ENCODE measurements around the gene NPEPL1. TPM values are rescaled to one million over a fixed set of nuclear protein-coding genes. Genes with fewer than 3 reads are reported as not detected.

NPEPL1 gene
- total and polyA plus RNA-seq, 3 experiments from 2014 or later = 6.8 to 18.6 (median 15.3) TPM

DNA sequence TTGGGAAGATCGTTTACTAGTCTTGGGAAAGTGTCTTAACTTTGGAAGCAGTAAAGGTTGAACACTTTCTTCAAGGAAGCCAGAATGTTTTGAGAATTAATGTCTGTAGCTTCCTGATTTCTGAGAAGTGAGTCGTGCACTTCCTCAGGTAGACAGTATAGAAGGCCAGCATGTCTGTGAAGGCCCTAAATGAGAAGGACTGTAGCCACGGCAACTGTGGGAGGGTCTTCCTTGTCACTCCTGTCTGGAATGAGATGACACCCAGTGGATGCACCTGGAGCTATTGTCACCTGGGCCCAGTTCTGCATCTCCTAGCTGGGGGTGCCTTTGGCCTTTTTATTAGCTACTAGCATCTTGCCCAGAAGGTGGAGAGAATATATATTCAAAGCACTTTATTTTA is 32.8 kb upstream of the NPEPL1 start:
- Mint-ChIP-seq H3K36me3 (peaks cover 0 to 45% (median 0%) of the 10 kb centered on the region in 3 donors), H3K4me3 (peak overlapping the region; percentile 13 to 78 (median 67)), H3K9me3 (no peaks in the 10 kb centered on the region), H3K27ac (peak overlapping the region; percentile 71 to 99 (median 96)), H3K27me3 (no peaks in the 10 kb centered on the region), H3K4me1 (peaks cover 73 to 94% (median 93%) of the 10 kb centered on the region in 3 donors)
- ChIA-PET POLR2A (interaction anchor here (0.9 to 3.0 kb wide), 2 partner anchors 9 kb away, joined by 3 to 17 read pairs; partner anchors contain the start of gene STX16), CTCF (interaction anchor here (3.6 kb wide), 1 partner anchor 10 kb away, joined by 30 read pairs; the partner anchor contains the start of gene STX16)
- no peaks in the 10 kb centered on the region for H3K36me3 ChIP-seq (ENCODE audit: insufficient read depth, low read length)
- peak overlapping the region; percentile 40 for H3K4me3 ChIP-seq (ENCODE audit: low read length)
- DNase-seq = peak in 1 of 5 donors; percentile 8
- H3K9me3 ChIP-seq (ENCODE audit: low read length) = no peaks in the 10 kb centered on the region
- peak overlapping the region; percentile 21 for H3K27ac ChIP-seq (ENCODE audit: low read depth, low read length)
- H3K27me3 ChIP-seq (ENCODE audit: insufficient read depth, low read length, poor library complexity, severe bottlenecking) = no peaks in the 10 kb centered on the region
- peaks cover 89% of the 10 kb centered on the region for H3K4me1 ChIP-seq (ENCODE audit: insufficient read depth, low read length)

DNA sequence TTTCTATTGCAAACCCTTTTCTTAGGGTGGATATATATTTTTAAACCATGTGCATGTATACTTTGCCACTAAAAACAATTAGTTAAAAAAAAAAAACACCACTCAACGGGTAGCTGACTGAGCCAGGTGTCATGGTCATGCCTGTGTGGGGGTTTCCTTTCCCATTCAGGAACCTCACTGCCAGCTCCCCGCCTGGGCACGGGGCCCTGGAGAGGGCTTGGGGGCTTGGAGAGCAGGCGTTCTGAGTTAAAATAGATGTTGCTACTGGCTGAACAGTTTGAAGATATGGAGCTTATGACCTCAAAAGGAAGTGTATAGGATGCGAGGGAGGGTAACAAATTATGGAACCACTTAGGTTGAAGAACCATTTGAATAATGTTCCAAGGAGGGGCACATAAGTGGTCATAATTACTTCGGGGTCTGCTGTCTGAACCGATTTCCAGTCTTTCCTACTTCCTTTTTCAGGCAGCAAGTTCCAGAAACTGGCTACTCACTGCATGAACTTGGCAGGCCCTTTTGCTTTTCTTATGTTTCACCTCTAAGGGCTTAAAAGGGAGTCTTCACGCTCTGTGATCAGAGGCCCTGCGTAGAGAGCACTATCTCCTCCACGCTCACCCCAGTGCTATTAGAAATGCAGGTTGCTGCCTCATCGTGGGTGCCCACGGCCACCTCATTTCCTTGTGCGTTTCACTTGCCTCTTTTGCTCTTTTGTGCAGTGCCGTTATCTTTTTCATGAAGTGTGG is 31.6 kb upstream of the NPEPL1 start:
- H3K36me3 ChIP-seq (ENCODE audit: insufficient read depth, low read length) = no peaks in the 10 kb centered on the region
- Mint-ChIP-seq H3K27ac (peak overlapping the region; percentile 90 to 99 (median 96)), H3K4me1 (peaks cover 68 to 90% (median 88%) of the 10 kb centered on the region in 3 donors), H3K4me3 (peak overlapping the region; percentile 69 to 77 (median 74)), H3K9me3 (no peaks in the 10 kb centered on the region), H3K27me3 (no peaks in the 10 kb centered on the region), H3K36me3 (peaks cover 0 to 49% (median 0%) of the 10 kb centered on the region in 3 donors)
- H3K27ac ChIP-seq (ENCODE audit: low read depth, low read length) = no peak overlapping the region
- peak overlapping the region; percentile 40 for H3K4me3 ChIP-seq (ENCODE audit: low read length)
- H3K9me3 ChIP-seq (ENCODE audit: low read length) = no peaks in the 10 kb centered on the region
- POLR2A ChIA-PET = interaction anchor here (0.6 to 3.0 kb wide), 3 partner anchors 8 to 10 kb away, joined by 3 to 17 read pairs (median 4); partner anchors contain the start of gene STX16
- CTCF ChIA-PET = interaction anchor here (3.6 kb wide), 1 partner anchor 11 kb away, joined by 30 read pairs; the partner anchor contains the start of gene STX16
- H3K4me1 ChIP-seq (ENCODE audit: insufficient read depth, low read length) = peaks cover 83% of the 10 kb centered on the region
- peak in 3 of 5 donors; percentile 24 to 82 (median 55) for DNase-seq
- no peaks in the 10 kb centered on the region for H3K27me3 ChIP-seq (ENCODE audit: insufficient read depth, low read length, poor library complexity, severe bottlenecking)

DNA sequence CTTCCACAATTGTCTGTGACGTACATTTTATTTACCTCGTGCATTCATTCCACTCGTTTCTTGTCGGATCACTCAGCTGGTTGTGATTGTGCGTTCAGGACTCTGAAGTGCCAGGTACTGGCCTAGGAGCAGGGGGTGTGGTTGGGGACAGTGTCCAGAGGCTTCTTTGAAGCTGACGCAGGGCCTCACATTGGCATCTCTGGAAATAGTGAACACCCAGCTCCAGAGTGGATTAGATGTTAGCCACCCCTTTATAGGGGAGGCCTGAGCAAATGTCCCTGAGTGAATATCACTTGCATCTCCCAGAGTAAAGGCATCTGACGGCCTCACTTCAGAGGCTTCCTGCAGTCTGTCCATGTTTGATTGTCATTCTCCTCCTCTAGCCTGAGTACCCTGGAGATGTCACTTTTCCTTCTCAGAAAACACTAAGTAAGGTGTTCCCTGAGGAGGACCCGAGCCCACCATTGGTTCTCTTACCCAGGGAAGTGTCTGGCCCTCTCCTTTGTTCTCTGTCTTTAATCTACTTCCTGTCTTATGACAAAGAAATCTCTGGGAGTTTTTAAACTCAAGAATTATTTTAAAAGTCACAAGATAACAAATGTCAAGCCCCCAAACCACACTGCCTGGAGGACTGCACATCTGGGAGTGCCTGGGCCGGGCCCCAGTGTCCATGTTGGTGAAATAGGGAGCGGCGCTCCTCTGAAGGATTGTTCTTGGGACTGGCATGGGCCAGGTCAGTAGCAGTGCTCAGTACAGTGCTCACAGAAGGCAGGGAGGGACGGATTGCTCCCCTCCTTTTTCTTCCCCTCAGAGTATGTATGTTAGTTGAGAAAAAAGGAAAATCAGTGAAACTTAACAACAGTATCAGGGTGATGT is 30.8 kb upstream of the NPEPL1 start:
- H3K27ac ChIP-seq (ENCODE audit: low read depth, low read length) = peak overlapping the region; percentile 38
- H3K4me1 ChIP-seq (ENCODE audit: insufficient read depth, low read length) = peaks cover 75% of the 10 kb centered on the region
- peaks cover 0 to 51% (median 0%) of the 10 kb centered on the region in 3 donors for H3K36me3 Mint-ChIP-seq
- H3K27me3 ChIP-seq (ENCODE audit: insufficient read depth, low read length, poor library complexity, severe bottlenecking) = no peaks in the 10 kb centered on the region
- H3K27me3 Mint-ChIP-seq = no peaks in the 10 kb centered on the region
- H3K27ac Mint-ChIP-seq = peak overlapping the region; percentile 90 to 99 (median 96)
- H3K36me3 ChIP-seq (ENCODE audit: insufficient read depth, low read length) = no peaks in the 10 kb centered on the region
- H3K4me3 ChIP-seq (ENCODE audit: low read length) = peak overlapping the region; percentile 40
- ChIA-PET POLR2A (interaction anchor here (0.6 to 1.2 kb wide), 2 partner anchors 9 to 11 kb away, joined by 3 to 4 read pairs; partner anchors contain the start of gene STX16), CTCF (interaction anchor here (3.6 kb wide), 1 partner anchor 12 kb away, joined by 30 read pairs; the partner anchor contains the start of gene STX16)
- no peaks in the 10 kb centered on the region for H3K9me3 ChIP-seq (ENCODE audit: low read length)
- H3K4me3 Mint-ChIP-seq = peak overlapping the region; percentile 69 to 77 (median 74)
- H3K4me1 Mint-ChIP-seq = peaks cover 62 to 86% (median 84%) of the 10 kb centered on the region in 3 donors
- no peaks in the 10 kb centered on the region for H3K9me3 Mint-ChIP-seq
- peak in 1 of 5 donors; percentile 42 for DNase-seq

DNA sequence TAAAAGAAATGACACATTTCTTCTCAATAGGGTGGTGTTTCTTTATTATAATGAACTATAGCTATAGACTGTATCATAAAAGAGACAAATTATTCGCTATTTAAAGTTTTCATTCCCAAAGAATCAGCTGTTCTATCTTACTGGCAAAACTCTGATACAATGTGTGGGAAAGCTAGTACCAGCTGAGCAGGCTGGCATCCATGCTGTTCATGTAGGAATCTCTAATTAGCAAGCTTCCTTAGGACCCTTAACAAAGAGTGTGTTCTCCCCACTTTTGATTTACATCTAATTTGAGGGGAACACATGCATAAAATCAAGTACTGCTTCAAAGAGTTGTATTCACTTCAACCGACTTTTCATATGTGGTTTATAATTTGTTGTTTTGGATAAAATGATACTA is 28.3 kb upstream of the NPEPL1 start:
- CTCF ChIA-PET = interaction anchor here (0.9 kb wide), 1 partner anchor 14 kb away, joined by 3 read pairs; no protein-coding TSS in a partner anchor
- peaks cover 46 to 71% (median 63%) of the 10 kb centered on the region in 3 donors for H3K4me1 Mint-ChIP-seq

DNA sequence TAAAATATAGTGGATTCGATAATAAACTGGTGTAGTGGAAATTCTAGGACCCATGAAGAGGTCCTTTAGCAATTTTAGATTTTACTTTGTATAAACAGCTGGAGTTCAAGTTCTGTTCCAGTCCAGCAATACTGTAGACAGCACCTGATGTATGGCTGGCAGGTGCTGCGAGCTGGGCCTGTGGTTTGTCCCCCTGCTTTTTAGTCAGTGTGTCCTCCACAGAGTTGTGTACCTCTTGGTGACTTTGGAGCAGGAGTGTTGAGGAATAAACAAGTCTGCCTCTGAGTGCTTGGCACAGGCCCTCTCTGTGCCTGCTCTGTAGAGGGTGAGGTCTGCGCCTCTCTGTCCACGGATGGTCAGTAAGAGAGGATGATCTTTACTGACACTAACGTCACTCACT is 27.7 kb upstream of the NPEPL1 start:
- H3K36me3 ChIP-seq (ENCODE audit: insufficient read depth, low read length) = peaks cover 19% of the 10 kb centered on the region
- peak overlapping the region in 3 of 8 donors; percentile 10 to 52 (median 19) for H3K27ac Mint-ChIP-seq
- H3K36me3 Mint-ChIP-seq = peaks cover 0 to 73% (median 5%) of the 10 kb centered on the region in 3 donors
- no peaks in the 10 kb centered on the region for H3K9me3 Mint-ChIP-seq
- POLR2A ChIA-PET = interaction anchor here (0.8 kb wide), 1 partner anchor 13 kb away, joined by 3 read pairs; no protein-coding TSS in a partner anchor
- no peak overlapping the region for H3K4me3 Mint-ChIP-seq
- no peaks in the 10 kb centered on the region for H3K9me3 ChIP-seq (ENCODE audit: low read length)
- H3K4me3 ChIP-seq (ENCODE audit: low read length) = no peak overlapping the region
- CTCF ChIA-PET = interaction anchor here (0.9 kb wide), 1 partner anchor 14 kb away, joined by 3 read pairs; no protein-coding TSS in a partner anchor
- no peaks in the 10 kb centered on the region for H3K27me3 ChIP-seq (ENCODE audit: insufficient read depth, low read length, poor library complexity, severe bottlenecking)
- H3K27ac ChIP-seq (ENCODE audit: low read depth, low read length) = no peak overlapping the region
- H3K27me3 Mint-ChIP-seq = no peaks in the 10 kb centered on the region
- H3K4me1 Mint-ChIP-seq = peaks cover 41 to 66% (median 58%) of the 10 kb centered on the region in 3 donors
- H3K4me1 ChIP-seq (ENCODE audit: insufficient read depth, low read length) = peaks cover 46% of the 10 kb centered on the region
- DNase-seq = no peak

More for the DNA sequence above, 28.3 kb upstream of the NPEPL1 start:
- no peaks in the 10 kb centered on the region for H3K9me3 ChIP-seq (ENCODE audit: low read length)
- Mint-ChIP-seq H3K27ac (peak overlapping the region in 2 of 8 donors; percentile 10 to 58), H3K4me3 (no peak overlapping the region), H3K36me3 (peaks cover 0 to 68% (median 5%) of the 10 kb centered on the region in 3 donors), H3K27me3 (no peaks in the 10 kb centered on the region), H3K9me3 (no peaks in the 10 kb centered on the region)
- H3K36me3 ChIP-seq (ENCODE audit: insufficient read depth, low read length) = peaks cover 14% of the 10 kb centered on the region
- POLR2A ChIA-PET = interaction anchor here (0.8 kb wide), 1 partner anchor 12 kb away, joined by 3 read pairs; no protein-coding TSS in a partner anchor
- no peaks in the 10 kb centered on the region for H3K27me3 ChIP-seq (ENCODE audit: insufficient read depth, low read length, poor library complexity, severe bottlenecking)
- peaks cover 50% of the 10 kb centered on the region for H3K4me1 ChIP-seq (ENCODE audit: insufficient read depth, low read length)
- H3K27ac ChIP-seq (ENCODE audit: low read depth, low read length) = no peak overlapping the region
- no peak overlapping the region for H3K4me3 ChIP-seq (ENCODE audit: low read length)
- no peak for DNase-seq

DNA sequence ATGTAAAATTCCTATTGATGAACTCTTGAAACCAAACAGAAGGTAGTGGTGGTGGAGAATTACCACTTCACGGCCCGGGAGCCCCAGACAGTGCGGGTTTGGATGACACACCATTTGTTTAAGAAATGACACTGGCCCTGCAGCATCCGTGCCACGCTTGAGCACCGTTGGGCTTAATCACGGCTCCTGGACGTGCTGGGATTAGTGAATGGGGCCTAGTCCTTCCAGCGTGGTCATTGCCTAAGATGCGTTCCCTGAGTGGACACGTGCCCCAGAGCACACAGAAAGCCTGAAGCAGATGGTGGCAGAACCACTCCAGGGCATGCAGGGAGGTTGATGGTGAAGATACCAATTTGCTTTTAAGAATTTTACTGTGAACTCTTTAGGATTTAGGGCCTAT is 27.0 kb upstream of the NPEPL1 start:
- H3K36me3 ChIP-seq (ENCODE audit: insufficient read depth, low read length) = peaks cover 23% of the 10 kb centered on the region
- H3K9me3 ChIP-seq (ENCODE audit: low read length) = no peaks in the 10 kb centered on the region
- H3K4me1 ChIP-seq (ENCODE audit: insufficient read depth, low read length) = peaks cover 38% of the 10 kb centered on the region
- no peak overlapping the region for H3K4me3 Mint-ChIP-seq
- no peak overlapping the region for H3K4me3 ChIP-seq (ENCODE audit: low read length)
- ChIA-PET CTCF (no interaction called here), POLR2A (no interaction called here)
- peaks cover 35 to 58% (median 51%) of the 10 kb centered on the region in 3 donors for H3K4me1 Mint-ChIP-seq
- H3K27ac Mint-ChIP-seq = peak overlapping the region in 3 of 8 donors; percentile 19 to 52 (median 21)
- no peak for DNase-seq
- no peaks in the 10 kb centered on the region for H3K9me3 Mint-ChIP-seq
- no peak overlapping the region for H3K27ac ChIP-seq (ENCODE audit: low read depth, low read length)
- H3K36me3 Mint-ChIP-seq = peaks cover 4 to 76% (median 7%) of the 10 kb centered on the region in 3 donors
- H3K27me3 ChIP-seq (ENCODE audit: insufficient read depth, low read length, poor library complexity, severe bottlenecking) = no peaks in the 10 kb centered on the region
- no peaks in the 10 kb centered on the region for H3K27me3 Mint-ChIP-seq

DNA sequence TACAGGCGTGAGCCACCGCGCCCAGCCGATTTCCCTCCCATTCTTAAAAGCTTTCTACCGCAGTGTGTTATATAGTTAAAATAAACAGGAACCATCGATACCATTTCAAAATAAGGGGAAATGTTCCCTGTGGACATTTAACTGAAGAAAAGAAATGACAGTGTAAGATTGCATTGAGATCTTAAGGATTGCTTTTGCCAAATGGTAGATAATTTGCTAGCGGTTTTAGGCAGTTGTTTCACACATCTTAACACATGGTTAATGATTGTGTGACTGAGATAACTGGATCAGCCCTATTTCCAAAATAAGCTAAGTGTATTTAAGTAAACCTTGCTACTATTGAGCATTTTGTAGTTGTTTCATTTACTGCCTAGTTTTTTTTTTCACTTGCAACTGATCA is 25.9 kb upstream of the NPEPL1 start:
- H3K27ac Mint-ChIP-seq = peak overlapping the region in 4 of 8 donors; percentile 22 to 62 (median 29)
- no peak overlapping the region for H3K4me3 Mint-ChIP-seq
- Histone ChIP-seq H3K36me3 (ENCODE audit: insufficient read depth, low read length) (peaks cover 25% of the 10 kb centered on the region), H3K27me3 (ENCODE audit: insufficient read depth, low read length, poor library complexity, severe bottlenecking) (no peaks in the 10 kb centered on the region), H3K4me3 (ENCODE audit: low read length) (no peak overlapping the region), H3K27ac (ENCODE audit: low read depth, low read length) (no peak overlapping the region), H3K4me1 (ENCODE audit: insufficient read depth, low read length) (peaks cover 27% of the 10 kb centered on the region), H3K9me3 (ENCODE audit: low read length) (no peaks in the 10 kb centered on the region)
- H3K9me3 Mint-ChIP-seq = no peaks in the 10 kb centered on the region
- H3K27me3 Mint-ChIP-seq = no peaks in the 10 kb centered on the region
- CTCF ChIA-PET = no interaction called here
- DNase-seq = no peak
- H3K36me3 Mint-ChIP-seq = peaks cover 4 to 75% (median 7%) of the 10 kb centered on the region in 3 donors
- peaks cover 25 to 48% (median 40%) of the 10 kb centered on the region in 3 donors for H3K4me1 Mint-ChIP-seq
- POLR2A ChIA-PET = no interaction called here
